Suppressor macrophage (primary cell): ENCODE measurements around the gene MGA.

Source experiments
- DNase-seq, 4 experiments: peaks; one replicate each; pipeline ENCODE4 v3.0.0-alpha.2; 2020 to 2022

Gene MGA

GRCh38 chr15:41659190-41659589 is 1.0 kb upstream of the MGA start:
- peak in 1 of 4 experiments; percentile 7 for DNase-seq

GRCh38 chr15:41659855-41660234 is 360 bp upstream of the MGA start:
- DNase-seq, result no peak

- no peak for DNase-seq
Measured at GRCh38 chr15:41661078-41661517, 893 bp downstream of the MGA start.

GRCh38 chr15:41661518-41662225 is 1.5 kb downstream of the MGA start:
- peak; percentile 83 to 94 (median 92) for DNase-seq

- no peak for DNase-seq
Measured at GRCh38 chr15:41666353-41666920, 6.2 kb downstream of the MGA start.

- peak in 3 of 4 experiments; percentile 8 to 64 (median 59) for DNase-seq
Measured at GRCh38 chr15:41669701-41670100, 9.5 kb downstream of the MGA start.

GRCh38 chr15:41671656-41672648 is 11.7 kb downstream of the MGA start:
- DNase-seq, result peak; percentile 18 to 48 (median 34)

GRCh38 chr15:41675337-41675736 is 15.1 kb downstream of the MGA start:
- DNase-seq, result no peak

GRCh38 chr15:41678742-41679141 is 18.5 kb downstream of the MGA start:
- DNase-seq, result no peak

- no peak for DNase-seq
Measured at GRCh38 chr15:41683955-41684354, 23.8 kb downstream of the MGA start.

- no peak for DNase-seq
Measured at GRCh38 chr15:41688671-41689070, 28.5 kb downstream of the MGA start.

- no peak for DNase-seq
Measured at GRCh38 chr15:41689083-41689482, 28.9 kb downstream of the MGA start.

GRCh38 chr15:41689834-41690233 is 29.6 kb downstream of the MGA start:
- DNase-seq, result peak; percentile 27 to 67 (median 48)

- DNase-seq, result no peak
Measured at GRCh38 chr15:41690636-41691035, 30.4 kb downstream of the MGA start.

- peak in 2 of 4 experiments; percentile 11 to 21 for DNase-seq
Measured at GRCh38 chr15:41691471-41691870, 31.3 kb downstream of the MGA start.

GRCh38 chr15:41692049-41692448 is 31.8 kb downstream of the MGA start:
- DNase-seq, result no peak

GRCh38 chr15:41693757-41694156 is 33.6 kb downstream of the MGA start:
- DNase-seq, result no peak

- DNase-seq, result peak; percentile 60 to 86 (median 78)
Measured at GRCh38 chr15:41695750-41696436, 35.7 kb downstream of the MGA start.

GRCh38 chr15:41698779-41699178 is 38.6 kb downstream of the MGA start:
- no peak for DNase-seq

GRCh38 chr15:41703120-41703519 is 42.9 kb downstream of the MGA start:
- no peak for DNase-seq

- no peak for DNase-seq
Measured at GRCh38 chr15:41713047-41713446, 52.8 kb downstream of the MGA start.

- no peak for DNase-seq
Measured at GRCh38 chr15:41714291-41714690, 54.1 kb downstream of the MGA start.

- no peak for DNase-seq
Measured at GRCh38 chr15:41716864-41717263, 56.7 kb downstream of the MGA start.
